COLO829 (cell line): Measurements from ENCODE around the gene VPS35L.
A peak's percentile ranks its signal among the peaks of the same experiment; 100 is the strongest.
"Not testable (repeated sequence)": the region's sequence is repeated elsewhere in the genome, so short reads cannot be mapped to it uniquely, and the experiment has no call there.

Experiments used
- DNase-seq: peaks from one replicate; pipeline ENCODE4 v3.0.0; 2012; ENCODE audit warnings: low spot score

VPS35L gene

DNA sequence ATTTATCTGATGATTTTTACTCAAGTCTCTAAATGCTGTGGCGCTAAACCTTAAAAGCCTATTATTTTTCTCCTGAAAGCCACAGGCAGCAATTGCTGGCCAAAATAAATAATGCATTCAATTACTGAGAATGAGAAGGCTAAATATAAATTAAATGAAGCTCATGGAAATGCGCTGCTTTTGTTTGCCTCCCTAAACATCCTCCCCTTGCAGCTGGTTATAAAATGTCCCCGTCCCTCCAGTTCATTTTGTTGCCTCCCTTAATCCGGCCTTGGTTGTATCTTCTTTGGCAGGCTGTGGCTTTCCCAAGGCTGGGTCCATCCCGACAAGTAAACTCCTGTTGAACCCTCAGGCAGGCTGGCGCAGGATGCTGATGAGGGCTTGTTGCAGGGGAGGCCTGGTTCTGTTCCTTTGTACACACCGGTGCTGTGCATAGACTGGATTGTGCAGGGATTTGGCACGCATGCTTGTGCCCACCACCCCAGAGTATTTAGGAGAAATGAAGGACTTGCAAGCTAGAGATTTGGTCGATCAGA lies 99.8 kb downstream of the VPS35L start:
- no peak for DNase-seq

GRCh38 chr16:19657831-19658230 lies 102.3 kb downstream of the VPS35L start:
- no peak for DNase-seq

DNA sequence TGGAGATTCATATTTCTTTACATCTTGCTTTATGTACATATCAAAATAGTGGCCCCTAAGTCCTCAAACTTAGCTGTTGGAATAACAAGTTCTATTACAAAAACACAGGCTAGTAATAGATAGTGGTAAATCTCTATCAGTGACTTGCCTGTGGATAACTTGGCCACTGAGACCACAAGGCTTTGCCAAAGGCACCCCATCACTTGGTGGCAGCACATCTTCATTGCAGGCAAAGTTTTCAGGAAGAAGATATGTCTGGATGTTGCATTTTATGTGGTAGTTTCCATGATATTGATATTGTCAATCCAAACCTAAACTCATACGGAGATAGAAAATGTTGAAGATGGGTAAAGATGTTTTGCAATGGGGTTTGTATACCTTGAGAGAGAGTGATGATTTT lies 104.1 kb downstream of the VPS35L start:
- DNase-seq, result no peak

DNA sequence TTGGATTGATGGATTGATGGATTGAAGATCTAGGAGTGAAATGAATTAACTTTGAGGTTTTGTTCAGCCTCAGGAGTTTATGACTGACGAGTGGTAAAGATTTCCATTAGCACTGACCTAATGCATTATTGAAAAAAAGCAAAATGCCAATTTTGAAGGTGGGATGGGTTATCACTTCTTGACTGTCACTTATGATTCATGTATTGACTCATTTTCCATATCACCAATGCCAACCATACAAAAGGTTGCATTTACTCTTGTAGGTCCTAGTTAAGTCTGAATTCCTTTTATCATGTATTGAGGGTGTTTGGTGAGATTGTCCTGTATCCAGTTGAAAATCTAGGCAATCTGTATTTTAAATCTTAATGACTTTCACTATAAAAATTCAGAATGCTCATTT lies 104.9 kb downstream of the VPS35L start:
- DNase-seq, result no peak

DNA sequence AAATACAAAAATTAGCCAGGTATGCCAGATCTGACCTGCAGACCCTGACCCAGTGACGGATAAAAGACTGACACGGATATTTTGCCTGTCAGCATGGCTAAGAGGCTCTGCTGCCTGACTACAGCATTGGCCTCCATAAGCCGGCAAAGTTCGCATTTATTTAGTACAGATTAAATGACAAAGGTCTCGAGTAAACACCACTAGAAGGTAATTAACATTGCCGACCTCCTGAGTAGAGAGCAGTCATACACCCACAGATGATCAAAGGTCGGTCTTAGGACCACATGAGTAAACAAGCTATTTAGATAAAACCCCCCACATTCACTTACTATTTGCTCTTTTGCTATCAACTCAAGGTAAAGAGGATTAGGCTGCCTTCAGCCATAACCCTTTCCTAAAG lies 106.8 kb downstream of the VPS35L start:
- no peak for DNase-seq

GRCh38 chr16:19664166-19664565 lies 108.7 kb downstream of the VPS35L start:
- DNase-seq, result no peak

- not testable (repeated sequence) for DNase-seq
Observed at GRCh38 chr16:19665313-19665712, 109.8 kb downstream of the VPS35L start.

- DNase-seq, result peak; percentile 58
Observed at GRCh38 chr16:19666477-19666876, 111.0 kb downstream of the VPS35L start.

- DNase-seq, result no peak
Observed at GRCh38 chr16:19672378-19672777, 116.9 kb downstream of the VPS35L start.

GRCh38 chr16:19674485-19674884 lies 119.0 kb downstream of the VPS35L start:
- no peak for DNase-seq

DNA sequence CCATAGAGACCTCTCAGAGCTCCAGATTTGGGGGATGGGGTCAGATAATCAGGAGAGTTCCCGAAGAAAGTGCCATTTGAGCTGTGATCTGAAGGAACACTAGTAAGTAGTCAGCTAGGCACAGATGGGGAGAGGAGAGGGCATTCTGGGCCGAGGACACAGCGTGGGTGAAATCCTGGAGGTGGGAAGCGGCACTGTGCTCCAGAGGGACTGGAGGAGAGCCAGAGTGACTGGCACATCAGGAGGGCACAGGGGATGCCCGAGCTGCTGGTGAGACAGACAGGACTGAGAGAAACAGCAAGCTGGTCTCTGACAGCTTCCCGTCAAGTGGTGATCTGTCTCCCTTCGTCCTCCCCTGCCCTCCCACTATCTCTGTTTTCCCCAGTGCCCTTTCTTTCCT lies 121.9 kb downstream of the VPS35L start:
- no peak for DNase-seq

GRCh38 chr16:19678804-19679203 lies 123.3 kb downstream of the VPS35L start:
- no peak for DNase-seq

GRCh38 chr16:19679281-19679680 lies 123.8 kb downstream of the VPS35L start:
- not testable (repeated sequence) for DNase-seq

GRCh38 chr16:19680881-19681340 lies 125.4 kb downstream of the VPS35L start:
- DNase-seq, result no peak

DNA sequence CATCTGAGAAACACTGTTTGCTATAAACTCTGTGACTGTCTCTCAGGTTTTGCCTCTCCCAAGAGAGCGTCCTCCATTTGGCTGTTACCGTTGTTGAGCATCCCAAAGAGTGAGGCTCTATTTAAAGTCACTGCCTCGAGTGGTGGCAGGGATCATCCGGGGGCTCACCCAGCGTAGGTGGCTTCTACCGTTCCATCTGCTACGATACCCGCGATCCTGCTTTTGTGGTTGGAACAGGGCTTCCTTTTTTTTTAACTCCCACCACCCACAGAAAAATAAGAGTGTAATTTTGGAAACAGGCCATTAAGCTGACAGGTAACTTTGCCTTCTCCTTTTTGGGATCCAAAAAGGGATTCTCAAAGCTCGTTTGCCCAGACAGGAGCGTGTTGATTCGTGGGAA lies 126.1 kb downstream of the VPS35L start:
- no peak for DNase-seq

DNA sequence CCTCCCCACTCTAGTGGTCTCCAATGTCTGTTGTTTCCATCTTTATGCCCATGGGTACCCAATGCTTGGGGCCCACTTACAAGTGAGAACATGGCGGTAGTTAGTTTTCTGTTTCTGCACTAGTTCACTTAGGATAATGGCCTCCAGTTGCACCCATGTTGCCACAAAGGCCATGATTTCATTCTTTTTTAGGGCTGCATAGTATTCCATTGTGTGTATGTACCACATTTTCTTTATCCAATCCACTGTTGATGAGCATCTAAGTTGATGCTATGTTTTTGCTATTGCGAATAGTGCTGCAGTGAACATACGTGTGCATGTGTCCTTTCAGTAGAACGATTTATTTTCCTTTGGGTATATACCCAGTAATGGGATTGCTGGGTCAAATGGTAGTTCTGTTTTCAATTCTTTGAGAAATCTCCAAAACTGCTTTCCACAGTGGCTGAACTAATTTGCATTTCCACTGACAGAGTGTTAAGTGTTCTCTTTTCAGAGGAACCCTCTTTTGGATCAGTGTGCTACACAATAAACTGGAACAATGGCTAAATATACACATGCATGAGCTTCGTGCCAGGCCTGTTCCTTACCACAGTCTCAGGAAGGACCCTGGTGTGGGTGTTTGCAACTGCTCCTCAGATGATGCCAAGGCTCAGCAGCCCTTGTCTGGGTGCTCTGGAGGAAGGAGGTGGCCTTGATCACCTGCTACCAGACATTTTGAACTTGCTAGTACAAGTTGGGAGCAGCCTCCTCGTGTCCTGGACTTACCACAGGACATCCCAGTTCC lies 128.1 kb downstream of the VPS35L start:
- DNase-seq, result no peak

DNA sequence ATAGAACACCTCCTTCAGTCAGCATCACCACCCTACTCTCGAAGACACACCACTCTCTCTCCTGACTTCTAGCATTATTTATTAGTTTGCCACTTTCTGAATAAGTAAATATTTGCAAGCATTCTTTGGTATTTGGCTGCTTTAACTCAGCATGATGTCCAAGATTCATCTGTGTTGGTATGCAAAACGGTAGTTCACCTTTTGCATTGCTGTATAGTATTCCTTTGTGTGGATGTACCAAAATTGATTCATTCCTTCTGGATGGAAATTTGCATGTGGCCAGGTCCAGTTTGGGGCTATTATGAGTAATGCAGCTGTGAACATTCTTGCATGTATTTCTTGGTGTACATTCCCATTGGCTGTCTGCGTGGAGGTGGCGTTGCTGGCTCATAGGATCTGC lies 129.7 kb downstream of the VPS35L start:
- no peak for DNase-seq

DNA sequence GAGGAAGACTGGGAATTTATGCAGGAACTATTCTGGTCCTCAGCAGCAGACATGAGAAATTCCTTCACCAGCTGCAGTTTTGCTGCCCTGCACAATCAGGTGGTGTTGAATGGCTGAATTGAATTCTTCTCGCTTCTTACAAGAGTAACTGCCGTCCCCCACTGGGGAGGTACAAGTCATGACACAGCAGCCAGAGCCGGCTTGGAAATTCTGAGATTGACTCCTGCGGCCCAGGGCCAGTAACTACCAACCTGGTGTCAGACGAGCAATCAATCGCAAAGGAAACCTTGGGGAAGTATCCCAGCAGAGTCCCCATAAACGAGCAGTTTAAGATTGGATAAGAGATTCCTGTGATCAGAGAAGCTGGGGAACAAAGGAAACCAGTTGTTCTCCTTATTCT lies 131.8 kb downstream of the VPS35L start:
- no peak for DNase-seq

DNA sequence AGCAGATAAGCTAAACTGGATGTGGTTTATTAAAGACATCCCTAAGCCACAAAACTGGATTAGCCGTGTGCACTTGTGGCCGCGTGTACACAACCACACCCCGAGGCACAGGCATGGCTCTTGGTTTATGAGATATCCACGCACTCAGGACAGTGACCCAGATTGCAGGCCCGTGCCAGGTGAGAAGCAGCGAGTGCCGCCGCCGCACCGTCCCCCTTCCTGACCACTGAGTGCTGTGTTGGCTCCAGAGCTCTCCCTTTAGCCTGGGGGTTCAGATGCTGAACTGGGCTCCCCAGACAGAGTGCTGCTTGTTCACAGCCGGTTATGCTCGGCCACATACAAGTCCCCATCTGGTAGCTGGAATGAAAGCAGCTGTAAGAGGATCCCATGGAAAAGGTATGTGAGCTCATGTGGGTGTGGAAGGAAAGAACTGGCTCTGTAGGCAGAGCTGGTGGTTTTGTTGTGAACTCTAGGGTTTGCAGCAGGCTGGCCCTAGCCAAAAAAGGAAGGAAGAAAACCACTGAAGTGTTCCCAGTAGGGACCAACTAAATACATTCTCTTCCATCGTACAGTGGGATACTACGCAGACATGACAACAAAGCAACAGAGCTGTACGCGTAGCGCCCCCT lies 133.0 kb downstream of the VPS35L start:
- no peak for DNase-seq

DNA sequence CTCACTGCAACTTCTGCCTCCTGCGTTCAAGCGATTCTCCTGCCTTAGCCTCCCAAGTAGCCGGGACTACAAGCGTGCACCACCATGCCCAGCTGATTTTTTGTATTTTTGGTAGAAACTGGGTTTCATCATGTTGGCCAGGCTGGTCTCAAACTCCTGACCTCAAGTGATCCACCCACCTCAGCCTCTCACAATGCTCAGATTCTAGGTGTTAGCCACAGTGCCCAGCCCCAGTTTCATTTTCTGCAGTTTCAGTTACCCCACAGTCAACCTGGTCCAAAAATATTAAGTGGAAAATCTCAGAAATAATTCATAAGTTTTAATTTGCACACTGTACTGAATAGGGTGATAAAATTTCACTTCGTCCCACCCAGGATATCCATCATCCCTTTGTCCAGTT lies 133.8 kb downstream of the VPS35L start:
- no peak for DNase-seq

DNA sequence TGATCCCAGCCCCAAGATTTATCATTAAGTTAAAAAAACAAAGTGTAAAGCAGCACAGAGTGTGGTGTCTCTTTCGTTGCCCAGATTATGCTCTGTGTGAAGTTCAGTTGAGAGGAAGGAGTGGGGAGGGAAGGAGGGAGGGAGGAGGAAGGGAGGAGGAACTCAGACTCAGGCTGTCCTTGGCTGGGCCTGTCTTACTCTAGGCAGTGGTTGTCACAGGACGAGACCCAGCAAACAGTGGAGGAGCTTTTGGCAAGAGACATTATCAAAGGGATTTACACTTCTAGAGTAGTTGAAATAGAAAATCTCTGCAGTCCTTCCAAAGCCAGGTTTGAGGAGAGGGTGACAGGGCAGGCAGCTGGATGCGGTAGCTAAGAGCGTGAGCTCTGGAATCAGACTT lies 134.7 kb downstream of the VPS35L start:
- DNase-seq, result no peak

- DNase-seq, result no peak
Observed at GRCh38 chr16:19691161-19691711, 135.7 kb downstream of the VPS35L start.

- no peak for DNase-seq
Observed at GRCh38 chr16:19694989-19695388, 139.5 kb downstream of the VPS35L start.
